Liver (tissue), 9 donors: ENCODE results near the gene E2F3. TPM values are rescaled to one million over a fixed set of nuclear protein-coding genes. Genes with fewer than 3 reads are reported as not detected.

Source experiments
- DNase-seq: peaks from one replicate; pipeline ENCODE4 v3.0.0-alpha.2; 2017; ENCODE audit warnings: low spot score
- H3K27ac ChIP-seq, 2 donors: one replicate each; pipeline ENCODE4 v1.7.0; 2013; ENCODE audit warnings: inconsistent platforms in 2 of 2, low read length in 2 of 2, control low read depth in 1 of 2, low read depth in 1 of 2, mild to moderate bottlenecking in 1 of 2
- H3K27me3 ChIP-seq, 4 donors: one replicate each; pipeline versions ENCODE4 v1.6.1 to v1.7.0; 2013; ENCODE audit warnings: low read length in 3 of 4, inconsistent platforms in 1 of 4, mild to moderate bottlenecking in 1 of 4, moderate library complexity in 1 of 4; ENCODE audit not compliant: control insufficient read depth in 4 of 4, insufficient read depth in 4 of 4
- H3K36me3 ChIP-seq, 4 donors: one replicate each; pipeline versions ENCODE4 v1.6.1 to v1.7.0; 2013; ENCODE audit warnings: low read length in 3 of 4, mild to moderate bottlenecking in 3 of 4, low read depth in 1 of 4, moderate library complexity in 1 of 4; ENCODE audit not compliant: control insufficient read depth in 4 of 4, insufficient read depth in 3 of 4
- H3K4me1 ChIP-seq, 4 donors: one replicate each; pipeline versions ENCODE4 v1.6.1 to v1.7.0; 2013; ENCODE audit warnings: low read length in 3 of 4, mild to moderate bottlenecking in 3 of 4, moderate library complexity in 1 of 4; ENCODE audit not compliant: control insufficient read depth in 4 of 4, insufficient read depth in 4 of 4
- H3K4me3 ChIP-seq, 3 donors: one replicate each; pipeline versions ENCODE4 v1.6.1 to v1.7.0; 2013; ENCODE audit warnings: low read length in 3 of 3, control low read depth in 1 of 3, low read depth in 1 of 3, mild to moderate bottlenecking in 1 of 3
- H3K9ac ChIP-seq, 2 donors: one replicate each; pipeline ENCODE4 v1.7.0; 2013; ENCODE audit warnings: low read length in 2 of 2, mild to moderate bottlenecking in 2 of 2, moderate library complexity in 2 of 2, control low read depth in 1 of 2, low read depth in 1 of 2
- H3K9me3 ChIP-seq, 4 donors: one replicate each; pipeline versions ENCODE4 v1.6.1 to v1.7.0; 2013; ENCODE audit warnings: low read length in 3 of 4; ENCODE audit not compliant: control insufficient read depth in 4 of 4
- EGR1 ChIP-seq, 2 donors: IDR thresholded peaks; 2 replicates each; pipeline ENCODE4 v1.6.1; 2016 to 2018; ENCODE audit warnings: antibody characterized with exemption in 2 of 2, low read depth in 2 of 2
- FOXA1 ChIP-seq: IDR thresholded peaks from 2 replicates; pipeline ENCODE4 v1.6.1; 2016; ENCODE audit warnings: antibody characterized with exemption
- GABPA ChIP-seq, 2 donors: IDR thresholded peaks in 1 of 2; conservative IDR thresholded peaks in 1 of 2; 2 replicates each; pipeline ENCODE4 v1.6.1; 2016; ENCODE audit warnings: antibody characterized with exemption in 2 of 2, mild to moderate bottlenecking in 1 of 2, moderate library complexity in 1 of 2
- HNF4A ChIP-seq, 2 donors: conservative IDR thresholded peaks; 2 replicates each; pipeline ENCODE4 v1.6.1; 2016; ENCODE audit warnings: antibody characterized with exemption in 2 of 2, mild to moderate bottlenecking in 2 of 2
- HNF4G ChIP-seq: IDR thresholded peaks from 2 replicates; pipeline ENCODE4 v1.6.1; 2016; ENCODE audit warnings: antibody characterized with exemption
- JUND ChIP-seq, 2 donors: IDR thresholded peaks; 2 replicates each; pipeline ENCODE4 v1.6.1; 2016; ENCODE audit warnings: antibody characterized with exemption in 2 of 2
- NR2F2 ChIP-seq: IDR thresholded peaks from 2 replicates; pipeline ENCODE4 v1.6.1; 2016; ENCODE audit warnings: antibody characterized with exemption
- REST ChIP-seq: IDR thresholded peaks from 2 replicates; pipeline ENCODE4 v1.6.1; 2016; ENCODE audit warnings: antibody characterized with exemption, mild to moderate bottlenecking
- RXRA ChIP-seq, 2 donors: IDR thresholded peaks; 2 replicates each; pipeline ENCODE4 v1.6.1; 2017 to 2018; ENCODE audit warnings: antibody characterized with exemption in 2 of 2, mild to moderate bottlenecking in 1 of 2
- SP1 ChIP-seq: IDR thresholded peaks from 2 replicates; pipeline ENCODE4 v1.6.1; 2018; ENCODE audit warnings: antibody characterized with exemption, mild to moderate bottlenecking
- YY1 ChIP-seq: IDR thresholded peaks from 2 replicates; pipeline ENCODE4 v1.6.1; 2016; ENCODE audit warnings: antibody characterized with exemption, mild to moderate bottlenecking
- ZBTB33 ChIP-seq: IDR thresholded peaks from 2 replicates; pipeline ENCODE4 v1.6.1; 2016; ENCODE audit warnings: antibody characterized with exemption
- WGBS: extraction: QIAGEN DNeasy Blood & Tissue Kit; methylation state at CpG from one replicate; pipeline ENCODE4 v1.1.7; 2013; 5-methylcytosine and 5-hydroxymethylcytosine counted together
- polyA plus RNA-seq, 2 donors: library from polyadenylated mRNA; stranded (reverse) in 1 of 2; unstranded in 1 of 2; fragments of 200-250 nt in 1 of 2; fragments of >200 nt in 1 of 2; fragmentation: Nextera tagmentation in 1 of 2; extraction: Ambion mirVana in 1 of 2; gene quantifications; one replicate each; pipeline versions ENCODE4 v1.2.1 to v1.2.3, GENCODE V29; 2013 to 2015
- total RNA-seq, 2 donors: library from RNA; depleted of rRNA; stranded (reverse); fragments of >200 nt; gene quantifications; one replicate each; pipeline ENCODE4 v1.2.3, GENCODE V29; 2014
- TF ChIP-seq, protein P1 (sequence below): IDR thresholded peaks from 2 replicates; pipeline ENCODE4 v1.6.1; 2016; ENCODE audit warnings: antibody characterized with exemption
- TF ChIP-seq, protein P2 (sequence below): fragments of 150-350 bp; IDR thresholded peaks from 2 replicates; pipeline ENCODE4 v1.5.1; 2017; ENCODE audit warnings: improper control_type of control experiment, low read depth, low read length; ENCODE audit not compliant: missing input control
- donor health status: healthy.
- donor health status: healthy.
- donor health status: healthy.
- donor health status: healthy.
- donor health status: healthy.

The E2F3 gene
- total and polyA plus RNA-seq, 4 donors: 1.4 to 5.0 (median 1.9) TPM

DNA sequence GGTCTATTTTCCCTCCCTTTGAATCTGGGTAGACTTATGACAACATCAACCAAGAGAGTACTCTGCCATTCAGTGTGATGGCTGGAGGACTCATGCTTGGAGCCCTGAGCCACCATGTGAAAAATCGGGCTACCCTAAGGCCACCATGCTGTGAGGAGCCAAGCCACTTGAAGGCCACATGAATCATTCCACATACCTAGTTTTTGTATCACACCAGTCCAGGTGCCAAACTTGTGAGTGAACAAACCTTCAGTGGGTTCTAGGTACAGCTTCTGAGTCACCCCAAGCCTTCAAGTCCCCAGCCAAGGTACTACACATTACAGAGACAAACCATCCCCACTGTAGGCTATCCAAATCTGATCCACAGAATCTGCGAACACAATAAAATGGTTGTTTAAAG, 37.4 kb upstream of the E2F3 start:
- DNase-seq: no peak
- peaks cover 0 to 3% (median 0%) of the 10 kb centered on the region in 4 donors for H3K9me3 ChIP-seq
- no peak for TF ChIP-seq HNF4A (conservative IDR thresholded peaks at IDR 0.05)
- no peak for TF ChIP-seq EGR1 (IDR thresholded peaks at IDR 0.05; ENCODE audit: low read depth in 2 of 2)
- TF ChIP-seq, protein P1, sequence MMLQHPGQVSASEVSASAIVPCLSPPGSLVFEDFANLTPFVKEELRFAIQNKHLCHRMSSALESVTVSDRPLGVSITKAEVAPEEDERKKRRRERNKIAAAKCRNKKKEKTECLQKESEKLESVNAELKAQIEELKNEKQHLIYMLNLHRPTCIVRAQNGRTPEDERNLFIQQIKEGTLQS: no peak
- TF ChIP-seq HNF4G: no peak
- TF ChIP-seq SP1: no peak
- TF ChIP-seq ZBTB33: no peak
- TF ChIP-seq, protein P2, sequence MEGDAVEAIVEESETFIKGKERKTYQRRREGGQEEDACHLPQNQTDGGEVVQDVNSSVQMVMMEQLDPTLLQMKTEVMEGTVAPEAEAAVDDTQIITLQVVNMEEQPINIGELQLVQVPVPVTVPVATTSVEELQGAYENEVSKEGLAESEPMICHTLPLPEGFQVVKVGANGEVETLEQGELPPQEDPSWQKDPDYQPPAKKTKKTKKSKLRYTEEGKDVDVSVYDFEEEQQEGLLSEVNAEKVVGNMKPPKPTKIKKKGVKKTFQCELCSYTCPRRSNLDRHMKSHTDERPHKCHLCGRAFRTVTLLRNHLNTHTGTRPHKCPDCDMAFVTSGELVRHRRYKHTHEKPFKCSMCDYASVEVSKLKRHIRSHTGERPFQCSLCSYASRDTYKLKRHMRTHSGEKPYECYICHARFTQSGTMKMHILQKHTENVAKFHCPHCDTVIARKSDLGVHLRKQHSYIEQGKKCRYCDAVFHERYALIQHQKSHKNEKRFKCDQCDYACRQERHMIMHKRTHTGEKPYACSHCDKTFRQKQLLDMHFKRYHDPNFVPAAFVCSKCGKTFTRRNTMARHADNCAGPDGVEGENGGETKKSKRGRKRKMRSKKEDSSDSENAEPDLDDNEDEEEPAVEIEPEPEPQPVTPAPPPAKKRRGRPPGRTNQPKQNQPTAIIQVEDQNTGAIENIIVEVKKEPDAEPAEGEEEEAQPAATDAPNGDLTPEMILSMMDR: no peak
- TF ChIP-seq NR2F2: no peak
- WGBS: 95% methylated on average over 2 of the region's 2 CpGs
- no peak overlapping the region for H3K4me3 ChIP-seq
- H3K36me3 ChIP-seq: no peaks in the 10 kb centered on the region
- H3K27me3 ChIP-seq: no peaks in the 10 kb centered on the region
- no peak overlapping the region for H3K27ac ChIP-seq
- H3K4me1 ChIP-seq: peaks cover 0 to 1% (median 0%) of the 10 kb centered on the region in 4 donors
- no peak overlapping the region for H3K9ac ChIP-seq

DNA sequence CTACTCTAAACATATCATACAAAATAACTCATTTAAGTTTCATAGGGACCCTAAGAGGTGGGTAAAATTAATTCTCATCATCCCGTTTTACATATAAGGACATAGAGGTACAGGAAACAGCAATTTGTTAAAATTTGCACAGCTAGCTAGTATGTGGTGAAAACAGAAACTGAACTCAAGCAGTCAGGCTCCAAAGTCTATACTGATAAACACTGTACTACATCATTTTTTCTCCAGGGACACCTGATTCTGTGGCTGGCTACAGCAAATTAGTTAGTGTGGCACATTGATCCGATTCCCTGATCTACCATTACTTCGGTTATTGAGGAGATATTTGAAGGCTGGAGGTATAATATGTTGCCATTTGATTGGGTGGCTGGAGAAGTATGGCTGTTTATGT, 36.2 kb upstream of the E2F3 start:
- 70% methylated on average over 3 of the region's 3 CpGs for WGBS
- TF ChIP-seq NR2F2 (no peak), ZBTB33 (no peak), HNF4G (no peak), REST (no peak), HNF4A (conservative IDR thresholded peaks at IDR 0.05) (no peak), YY1 (no peak), GABPA (IDR thresholded peaks at IDR 0.05 in 1 of 2, conservative IDR thresholded peaks at IDR 0.05 in 1 of 2) (no peak), FOXA1 (no peak), JUND (IDR thresholded peaks at IDR 0.05) (no peak), RXRA (IDR thresholded peaks at IDR 0.05) (no peak)
- TF ChIP-seq, protein P2: no peak
- TF ChIP-seq, protein P1: no peak
- no peak for DNase-seq
- Histone ChIP-seq H3K9ac (no peak overlapping the region), H3K27me3 (no peaks in the 10 kb centered on the region), H3K4me1 (peaks cover 0 to 1% (median 0%) of the 10 kb centered on the region in 4 donors), H3K36me3 (no peaks in the 10 kb centered on the region), H3K27ac (no peak overlapping the region), H3K9me3 (peaks cover 0 to 3% (median 0%) of the 10 kb centered on the region in 4 donors), H3K4me3 (no peak overlapping the region)
